HepG2 (cell line): ENCODE measurements around the gene RNF208. TPM values are rescaled to one million over a fixed set of nuclear protein-coding genes. Genes with fewer than 3 reads are reported as not detected.
A peak's percentile ranks its signal among the peaks of the same experiment; 100 is the strongest.

Experiments
- DR1 ChIP-seq: sonication (generic); formaldehyde crosslinking; IDR thresholded peaks from 2 replicates; pipeline ENCODE4 v1.8.0; 2021; ENCODE audit warnings: mild to moderate bottlenecking, missing genetic modification reagents, inconsistent platforms
- EED ChIP-seq: sonication (generic); formaldehyde crosslinking; IDR thresholded peaks from 2 replicates; pipeline ENCODE4 v1.5.0; 2020; ENCODE audit warnings: mild to moderate bottlenecking, missing genetic modification reagents
- GABPB1 ChIP-seq: IDR thresholded peaks from 2 replicates; pipeline ENCODE4 v1.6.1; 2016; ENCODE audit warnings: mild to moderate bottlenecking, missing genetic modification reagents, moderate library complexity, missing compliant biosample characterization
- GMEB1 ChIP-seq: sonication (generic); formaldehyde crosslinking; IDR thresholded peaks from 2 replicates; pipeline ENCODE4 v1.5.1; 2020; ENCODE audit warnings: missing genetic modification reagents, mild to moderate bottlenecking, borderline replicate concordance
- HOXA3 ChIP-seq: sonication (generic); formaldehyde crosslinking; IDR thresholded peaks from 2 replicates; pipeline ENCODE4 v1.5.0; 2020; ENCODE audit warnings: missing genetic modification reagents
- KAT8 ChIP-seq: IDR thresholded peaks from 2 replicates; pipeline ENCODE4 v1.6.1; 2016; ENCODE audit warnings: missing genetic modification reagents, missing compliant biosample characterization
- KDM4B ChIP-seq: sonication (generic); formaldehyde crosslinking; IDR thresholded peaks from 2 replicates; pipeline ENCODE4 v1.4.0; 2020; ENCODE audit warnings: missing genetic modification reagents
- PAWR ChIP-seq: sonication (generic); formaldehyde crosslinking; IDR thresholded peaks from 2 replicates; pipeline ENCODE4 v1.4.0; 2020; ENCODE audit warnings: missing genetic modification reagents, mild to moderate bottlenecking, borderline replicate concordance
- PBX3 ChIP-seq: sonication (generic); formaldehyde crosslinking; IDR thresholded peaks from 2 replicates; pipeline ENCODE4 v1.8.1; 2023; ENCODE audit warnings: missing genetic modification reagents, inconsistent platforms, borderline replicate concordance
- SALL1 ChIP-seq: sonication (generic); formaldehyde crosslinking; IDR thresholded peaks from 2 replicates; pipeline ENCODE4 v1.8.0; 2022; ENCODE audit warnings: mild to moderate bottlenecking, missing genetic modification reagents
- SKIL ChIP-seq: sonication (generic); formaldehyde crosslinking; IDR thresholded peaks from 2 replicates; pipeline ENCODE4 v1.8.0; 2022; ENCODE audit warnings: missing genetic modification reagents, mild to moderate bottlenecking, moderate library complexity, borderline replicate concordance
- TAF15 ChIP-seq: fragments of 200-400 bp; formaldehyde crosslinking; IDR thresholded peaks from one replicate; pipeline ENCODE4 v1.6.1; 2018; ENCODE audit warnings: mild to moderate bottlenecking, low read depth, low read length; ENCODE audit not compliant: poor library complexity, severe bottlenecking
- THRA ChIP-seq: sonication (generic); formaldehyde crosslinking; IDR thresholded peaks from 2 replicates; pipeline ENCODE4 v1.4.0; 2020; ENCODE audit warnings: missing genetic modification reagents, borderline replicate concordance
- YY1 ChIP-seq: IDR thresholded peaks from 2 replicates; pipeline ENCODE4 v1.6.1; 2011; ENCODE audit warnings: low read length, low read depth, moderate library complexity, mild to moderate bottlenecking; ENCODE audit not compliant: insufficient read depth, insufficient replicate concordance
- ZBTB14 ChIP-seq: sonication (generic); formaldehyde crosslinking; IDR thresholded peaks from 2 replicates; pipeline ENCODE4 v1.4.0; 2020; ENCODE audit warnings: missing genetic modification reagents
- ZFX ChIP-seq: sonication (generic); formaldehyde crosslinking; IDR thresholded peaks from 2 replicates; pipeline ENCODE4 v1.4.0; 2020; ENCODE audit warnings: mild to moderate bottlenecking, low read depth, missing genetic modification reagents, moderate library complexity
- ZNF160 ChIP-seq: sonication (generic); formaldehyde crosslinking; IDR thresholded peaks from 2 replicates; pipeline ENCODE4 v1.8.0; 2022; ENCODE audit warnings: mild to moderate bottlenecking, inconsistent platforms, missing genetic modification reagents
- ZNF432 ChIP-seq: sonication (generic); formaldehyde crosslinking; IDR thresholded peaks from 2 replicates; pipeline ENCODE4 v1.5.0; 2020; ENCODE audit warnings: missing genetic modification reagents, mild to moderate bottlenecking, borderline replicate concordance
- ZNF562 ChIP-seq: sonication (generic); formaldehyde crosslinking; IDR thresholded peaks from 2 replicates; pipeline ENCODE4 v1.8.0; 2022; ENCODE audit warnings: missing genetic modification reagents, borderline replicate concordance
- ZNF607 ChIP-seq: sonication (generic); formaldehyde crosslinking; IDR thresholded peaks from 2 replicates; pipeline ENCODE4 v1.5.1; 2020; ENCODE audit warnings: missing genetic modification reagents, mild to moderate bottlenecking, borderline replicate concordance
- ZNF788 ChIP-seq: sonication (generic); formaldehyde crosslinking; IDR thresholded peaks from 2 replicates; pipeline ENCODE4 v1.5.0; 2020; ENCODE audit warnings: mild to moderate bottlenecking, missing genetic modification reagents, borderline replicate concordance
- polyA plus RNA-seq, 8 experiments: library from polyadenylated mRNA; depleted of rRNA in 3 of 8; stranded (reverse) in 7 of 8; unstranded in 1 of 8; fragments of >200 nt; fragmentation: Illumina TruSeq in 4 of 8; extraction: Trizol in 4 of 8; gene quantifications; 2 replicates each; pipeline versions ENCODE4 v1.2.1 to v1.2.3, GENCODE V29; 2011 to 2016; ENCODE audit warnings: low read depth in 4 of 8, missing spikeins in 1 of 8, mixed read lengths in 1 of 8; ENCODE audit not compliant: insufficient read depth in 1 of 8
- total RNA-seq, 5 experiments: library from RNA; depleted of rRNA; stranded (reverse); fragments of >200 nt; fragmentation: Illumina TruSeq; extraction: Trizol; gene quantifications; 2 replicates each; pipeline ENCODE4 v1.2.3, GENCODE V29; 2016; ENCODE audit warnings: low read depth in 1 of 5

Gene RNF208
- total and polyA plus RNA-seq, 2 of the 13 experiments (the other 11 are each of a cell fraction or from before 2014, with no cell fraction given) = 1.6 to 2.1 TPM

- peak; percentile 77 for TF ChIP-seq ZBTB14
- TF ChIP-seq PBX3 (CRISPR knock-in tag) = no peak
- peak; percentile 72 for TF ChIP-seq SALL1
- peak; percentile 21; the same call in 1 of the 2 replicates for TF ChIP-seq ZNF607 (CRISPR knock-in tag)
- TF ChIP-seq EED (CRISPR knock-in tag) = no peak
- TF ChIP-seq THRA (CRISPR knock-in tag) = 0 out of 2 replicates have a peak, but pooled peaks have one; percentile 4
- TF ChIP-seq ZNF432 (CRISPR knock-in tag) = no peak
- no peak for TF ChIP-seq KDM4B (CRISPR knock-in tag)
- TF ChIP-seq PAWR = no peak
- TF ChIP-seq KAT8 (CRISPR knock-in tag) = peak; percentile 42; the same call in 1 of the 2 replicates
- TF ChIP-seq YY1 = peak; percentile 84
- peak; percentile 67; the same call in 1 of the 2 replicates for TF ChIP-seq DR1 (CRISPR knock-in tag)
- TF ChIP-seq GMEB1 (CRISPR knock-in tag) = peak; percentile 46
- TF ChIP-seq HOXA3 (CRISPR knock-in tag) = peak; percentile 94
- TF ChIP-seq ZNF788 (CRISPR knock-in tag) = no peak
- TF ChIP-seq TAF15 = peak; percentile 34
- peak; percentile 89 for TF ChIP-seq GABPB1 (CRISPR knock-in tag)
- peak; percentile 39; the same call in 1 of the 2 replicates for TF ChIP-seq ZNF160
- TF ChIP-seq SKIL = no peak
- no peak for TF ChIP-seq ZFX
- TF ChIP-seq ZNF562 = no peak
These were observed 32.8 kb upstream of the RNF208 start, which contains the start of gene NELFB (continued) for GRCh38 chr9:137254624-137255447.
